Body of pancreas (tissue), 4 donors: ENCODE results near the gene CDAN1.

ENCODE experiments used
- CTCF ChIP-seq, 7 experiments: fragments of 450-650 bp in 4 of 7; fragments of 200-600 bp in 3 of 7; sonication (generic) in 3 of 7; IDR thresholded peaks; one replicate each; pipeline ENCODE4 v1.5.1; 2016 to 2019; ENCODE audit warnings: antibody characterized with exemption in 7 of 7
- POLR2A ChIP-seq, 3 donors: fragments of 450-650 bp; IDR thresholded peaks; one replicate each; pipeline ENCODE4 v1.6.1; 2016; ENCODE audit warnings: antibody characterized with exemption in 3 of 3, mild to moderate bottlenecking in 2 of 3

GRCh38 chr15:42704492-42704926 lies 32.4 kb downstream of the CDAN1 start:
- TF ChIP-seq POLR2A (IDR thresholded peaks at IDR 0.05), result no peak
- TF ChIP-seq CTCF (IDR thresholded peaks at IDR 0.05), result peak; percentile 77 to 89 (median 86)
